GM15510 (cell line): ENCODE measurements around the gene WNT2B.

ENCODE experiments used
- POLR2A ChIP-seq: IDR thresholded peaks from 3 replicates; pipeline ENCODE4 v1.6.1; 2011; ENCODE audit warnings: borderline replicate concordance; ENCODE audit not compliant: insufficient read length; ENCODE audit errors: extremely low read depth

Gene WNT2B

DNA sequence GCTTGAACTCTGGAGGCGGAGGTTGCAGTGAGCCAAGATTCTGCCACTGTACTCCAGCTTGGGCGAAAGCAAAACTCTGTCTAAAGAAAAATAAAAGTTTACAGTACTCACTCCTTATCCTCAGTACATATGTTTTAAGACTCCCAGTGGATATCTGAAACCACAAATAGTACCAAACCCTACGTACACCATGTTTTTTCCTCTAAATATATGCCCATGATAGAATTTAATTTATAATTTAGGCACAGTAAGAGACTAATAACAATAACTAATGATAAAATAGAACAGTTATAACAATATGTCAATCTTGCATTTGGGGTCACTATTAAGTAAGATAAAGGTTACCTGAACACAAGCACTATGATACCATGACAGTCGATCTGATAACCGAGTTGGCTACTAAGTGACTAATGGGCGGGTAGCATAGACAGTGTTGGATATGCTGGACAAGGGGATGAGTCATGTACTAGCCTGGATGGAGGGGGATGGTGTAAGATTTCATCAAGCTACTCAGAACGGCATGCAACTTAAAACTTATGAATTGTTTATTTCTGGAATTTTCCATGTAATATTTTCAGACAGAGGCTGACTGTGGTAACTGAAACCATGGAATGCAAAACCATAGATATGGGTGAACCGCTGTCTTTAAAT, 66.5 kb downstream of the WNT2B start:
- no peak for TF ChIP-seq POLR2A

DNA sequence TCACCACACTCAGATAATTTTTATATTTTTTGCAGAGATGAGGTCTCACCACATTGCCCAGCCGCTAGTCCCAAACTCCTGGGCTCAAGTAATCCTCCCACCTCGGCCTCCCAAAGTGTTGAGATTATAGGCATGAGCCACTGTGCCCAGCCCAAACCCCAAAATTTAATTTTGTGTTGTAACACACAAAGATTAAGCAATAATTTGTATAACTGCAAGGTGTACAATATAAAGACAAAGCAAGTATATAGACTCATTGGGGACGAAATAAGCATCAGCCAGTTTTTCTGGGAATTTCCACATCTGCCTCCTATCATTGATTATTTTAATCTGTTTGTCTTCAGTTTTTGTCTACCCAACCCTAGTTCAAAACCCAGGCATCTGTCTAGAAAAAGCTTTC, 67.5 kb downstream of the WNT2B start:
- no peak for TF ChIP-seq POLR2A
